Liver (tissue), 9 donors: ENCODE data around the gene SMCO1. TPM values are rescaled to one million over a fixed set of nuclear protein-coding genes. Genes with fewer than 3 reads are reported as not detected.

Experiments used
- DNase-seq: peaks from one replicate; pipeline ENCODE4 v3.0.0-alpha.2; 2017; ENCODE audit warnings: low spot score
- H3K27ac ChIP-seq, 2 donors: one replicate each; pipeline ENCODE4 v1.7.0; 2013; ENCODE audit warnings: inconsistent platforms in 2 of 2, low read length in 2 of 2, control low read depth in 1 of 2, low read depth in 1 of 2, mild to moderate bottlenecking in 1 of 2
- H3K27me3 ChIP-seq, 4 donors: one replicate each; pipeline versions ENCODE4 v1.6.1 to v1.7.0; 2013; ENCODE audit warnings: low read length in 3 of 4, inconsistent platforms in 1 of 4, mild to moderate bottlenecking in 1 of 4, moderate library complexity in 1 of 4; ENCODE audit not compliant: control insufficient read depth in 4 of 4, insufficient read depth in 4 of 4
- H3K36me3 ChIP-seq, 4 donors: one replicate each; pipeline versions ENCODE4 v1.6.1 to v1.7.0; 2013; ENCODE audit warnings: low read length in 3 of 4, mild to moderate bottlenecking in 3 of 4, low read depth in 1 of 4, moderate library complexity in 1 of 4; ENCODE audit not compliant: control insufficient read depth in 4 of 4, insufficient read depth in 3 of 4
- H3K4me1 ChIP-seq, 4 donors: one replicate each; pipeline versions ENCODE4 v1.6.1 to v1.7.0; 2013; ENCODE audit warnings: low read length in 3 of 4, mild to moderate bottlenecking in 3 of 4, moderate library complexity in 1 of 4; ENCODE audit not compliant: control insufficient read depth in 4 of 4, insufficient read depth in 4 of 4
- H3K4me3 ChIP-seq, 3 donors: one replicate each; pipeline versions ENCODE4 v1.6.1 to v1.7.0; 2013; ENCODE audit warnings: low read length in 3 of 3, control low read depth in 1 of 3, low read depth in 1 of 3, mild to moderate bottlenecking in 1 of 3
- H3K9ac ChIP-seq, 2 donors: one replicate each; pipeline ENCODE4 v1.7.0; 2013; ENCODE audit warnings: low read length in 2 of 2, mild to moderate bottlenecking in 2 of 2, moderate library complexity in 2 of 2, control low read depth in 1 of 2, low read depth in 1 of 2
- H3K9me3 ChIP-seq, 4 donors: one replicate each; pipeline versions ENCODE4 v1.6.1 to v1.7.0; 2013; ENCODE audit warnings: low read length in 3 of 4; ENCODE audit not compliant: control insufficient read depth in 4 of 4
- ATF3 ChIP-seq: IDR thresholded peaks from 2 replicates; pipeline ENCODE4 v1.6.1; 2016; ENCODE audit warnings: antibody characterized with exemption
- CTCF ChIP-seq: fragments of 150-350 bp; IDR thresholded peaks from 2 replicates; pipeline ENCODE4 v1.5.1; 2017; ENCODE audit warnings: improper control_type of control experiment, low read depth, low read length; ENCODE audit not compliant: missing input control
- EGR1 ChIP-seq, 2 donors: IDR thresholded peaks; 2 replicates each; pipeline ENCODE4 v1.6.1; 2016 to 2018; ENCODE audit warnings: antibody characterized with exemption in 2 of 2, low read depth in 2 of 2
- FOXA1 ChIP-seq: IDR thresholded peaks from 2 replicates; pipeline ENCODE4 v1.6.1; 2016; ENCODE audit warnings: antibody characterized with exemption
- GABPA ChIP-seq, 2 donors: IDR thresholded peaks in 1 of 2; conservative IDR thresholded peaks in 1 of 2; 2 replicates each; pipeline ENCODE4 v1.6.1; 2016; ENCODE audit warnings: antibody characterized with exemption in 2 of 2, mild to moderate bottlenecking in 1 of 2, moderate library complexity in 1 of 2
- HNF4A ChIP-seq, 2 donors: conservative IDR thresholded peaks; 2 replicates each; pipeline ENCODE4 v1.6.1; 2016; ENCODE audit warnings: antibody characterized with exemption in 2 of 2, mild to moderate bottlenecking in 2 of 2
- HNF4G ChIP-seq: IDR thresholded peaks from 2 replicates; pipeline ENCODE4 v1.6.1; 2016; ENCODE audit warnings: antibody characterized with exemption
- JUND ChIP-seq, 2 donors: IDR thresholded peaks; 2 replicates each; pipeline ENCODE4 v1.6.1; 2016; ENCODE audit warnings: antibody characterized with exemption in 2 of 2
- MAX ChIP-seq: IDR thresholded peaks from 2 replicates; pipeline ENCODE4 v1.6.1; 2016; ENCODE audit warnings: antibody characterized with exemption
- RAD21 ChIP-seq, 2 donors: IDR thresholded peaks; 2 replicates each; pipeline ENCODE4 v1.6.1; 2016; ENCODE audit warnings: antibody characterized with exemption in 2 of 2, mild to moderate bottlenecking in 2 of 2
- REST ChIP-seq: IDR thresholded peaks from 2 replicates; pipeline ENCODE4 v1.6.1; 2016; ENCODE audit warnings: antibody characterized with exemption, mild to moderate bottlenecking
- RXRA ChIP-seq, 2 donors: IDR thresholded peaks; 2 replicates each; pipeline ENCODE4 v1.6.1; 2017 to 2018; ENCODE audit warnings: antibody characterized with exemption in 2 of 2, mild to moderate bottlenecking in 1 of 2
- SP1 ChIP-seq: IDR thresholded peaks from 2 replicates; pipeline ENCODE4 v1.6.1; 2018; ENCODE audit warnings: antibody characterized with exemption, mild to moderate bottlenecking
- TAF1 ChIP-seq: conservative IDR thresholded peaks from 2 replicates; pipeline ENCODE4 v1.6.1; 2016; ENCODE audit warnings: antibody characterized with exemption, mild to moderate bottlenecking
- YY1 ChIP-seq: IDR thresholded peaks from 2 replicates; pipeline ENCODE4 v1.6.1; 2016; ENCODE audit warnings: antibody characterized with exemption, mild to moderate bottlenecking
- ZBTB33 ChIP-seq: IDR thresholded peaks from 2 replicates; pipeline ENCODE4 v1.6.1; 2016; ENCODE audit warnings: antibody characterized with exemption
- WGBS: extraction: QIAGEN DNeasy Blood & Tissue Kit; methylation state at CpG from one replicate; pipeline ENCODE4 v1.1.7; 2013; 5-methylcytosine and 5-hydroxymethylcytosine counted together
- polyA plus RNA-seq, 2 donors: library from polyadenylated mRNA; stranded (reverse) in 1 of 2; unstranded in 1 of 2; fragments of 200-250 nt in 1 of 2; fragments of >200 nt in 1 of 2; fragmentation: Nextera tagmentation in 1 of 2; extraction: Ambion mirVana in 1 of 2; gene quantifications; one replicate each; pipeline versions ENCODE4 v1.2.1 to v1.2.3, GENCODE V29; 2013 to 2015
- total RNA-seq, 2 donors: library from RNA; depleted of rRNA; stranded (reverse); fragments of >200 nt; gene quantifications; one replicate each; pipeline ENCODE4 v1.2.3, GENCODE V29; 2014
- donor health status: healthy.
- donor health status: healthy.
- donor health status: healthy.
- donor health status: healthy.
- donor health status: healthy.

SMCO1 gene
- total and polyA plus RNA-seq, 4 donors, result 0.05 TPM; not detected in 3

GRCh38 chr3:196518966-196519717 is 4.0 kb upstream of the SMCO1 start:
- H3K4me3 ChIP-seq, result peak overlapping the region in 2 of 3 donors; percentile 26 to 34
- H3K27ac ChIP-seq, result no peak overlapping the region
- 39% methylated on average over 12 of the region's 12 CpGs for WGBS
- H3K4me1 ChIP-seq, result no peaks in the 10 kb centered on the region
- no peaks in the 10 kb centered on the region for H3K36me3 ChIP-seq
- H3K9ac ChIP-seq, result no peak overlapping the region
- H3K27me3 ChIP-seq, result no peaks in the 10 kb centered on the region
- TF ChIP-seq SP1 (no peak), JUND (IDR thresholded peaks at IDR 0.05) (no peak), GABPA (IDR thresholded peaks at IDR 0.05 in 1 of 2, conservative IDR thresholded peaks at IDR 0.05 in 1 of 2) (no peak), EGR1 (IDR thresholded peaks at IDR 0.05; ENCODE audit: low read depth in 2 of 2) (no peak), FOXA1 (no peak), RXRA (IDR thresholded peaks at IDR 0.05) (no peak), ZBTB33 (no peak), REST (no peak), CTCF (peak; percentile 58), ATF3 (no peak), HNF4G (no peak), HNF4A (conservative IDR thresholded peaks at IDR 0.05) (no peak), RAD21 (IDR thresholded peaks at IDR 0.05) (peak; percentile 72 to 76)
- peaks cover 15 to 43% (median 30%) of the 10 kb centered on the region in 4 donors for H3K9me3 ChIP-seq
- DNase-seq, result no peak

GRCh38 chr3:196517919-196518318 is 2.8 kb upstream of the SMCO1 start:
- no peak overlapping the region for H3K9ac ChIP-seq
- no peak overlapping the region for H3K27ac ChIP-seq
- 83% methylated on average over 2 of the region's 2 CpGs for WGBS
- H3K4me3 ChIP-seq, result no peak overlapping the region
- no peaks in the 10 kb centered on the region for H3K27me3 ChIP-seq
- H3K9me3 ChIP-seq, result peaks cover 15 to 43% (median 30%) of the 10 kb centered on the region in 4 donors
- no peak for DNase-seq
- no peaks in the 10 kb centered on the region for H3K4me1 ChIP-seq
- no peaks in the 10 kb centered on the region for H3K36me3 ChIP-seq
- no peak for TF ChIP-seq CTCF
- TF ChIP-seq RXRA (IDR thresholded peaks at IDR 0.05), result no peak
- TF ChIP-seq HNF4G, result no peak
- no peak for TF ChIP-seq GABPA (IDR thresholded peaks at IDR 0.05 in 1 of 2, conservative IDR thresholded peaks at IDR 0.05 in 1 of 2)
- no peak for TF ChIP-seq MAX
- no peak for TF ChIP-seq YY1
- no peak for TF ChIP-seq TAF1
- TF ChIP-seq JUND (IDR thresholded peaks at IDR 0.05), result no peak
- TF ChIP-seq FOXA1, result no peak
- no peak for TF ChIP-seq ZBTB33
